ENCODE measurements around the gene DNAJC3.
A peak's percentile ranks its signal among the peaks of the same experiment; 100 is the strongest.

Gene DNAJC3

DNA sequence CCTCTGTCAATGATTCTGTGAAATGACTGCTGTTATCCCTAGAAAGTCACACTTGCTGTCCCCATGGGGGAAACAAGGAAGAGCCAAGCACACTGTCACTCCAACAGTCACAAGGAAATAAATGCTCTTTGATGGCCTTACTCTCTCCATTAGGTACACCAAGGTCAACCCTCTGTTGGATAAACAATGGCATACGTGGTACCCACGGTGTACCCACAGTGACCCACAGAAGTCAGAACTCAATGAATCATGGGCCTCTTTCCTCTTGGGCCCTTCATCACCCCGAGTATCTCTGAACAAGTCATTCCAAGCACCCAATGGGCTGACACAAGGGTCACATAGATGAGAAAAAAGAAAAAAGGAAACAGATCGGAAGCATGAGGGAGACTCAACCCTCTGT is 47.9 kb upstream of the DNAJC3 start:
- TF ChIP-seq EZH2phosphoT487 (IDR thresholded peaks at IDR 0.05; ENCODE audit: borderline replicate concordance): no peak
- TF ChIP-seq, protein P1, sequence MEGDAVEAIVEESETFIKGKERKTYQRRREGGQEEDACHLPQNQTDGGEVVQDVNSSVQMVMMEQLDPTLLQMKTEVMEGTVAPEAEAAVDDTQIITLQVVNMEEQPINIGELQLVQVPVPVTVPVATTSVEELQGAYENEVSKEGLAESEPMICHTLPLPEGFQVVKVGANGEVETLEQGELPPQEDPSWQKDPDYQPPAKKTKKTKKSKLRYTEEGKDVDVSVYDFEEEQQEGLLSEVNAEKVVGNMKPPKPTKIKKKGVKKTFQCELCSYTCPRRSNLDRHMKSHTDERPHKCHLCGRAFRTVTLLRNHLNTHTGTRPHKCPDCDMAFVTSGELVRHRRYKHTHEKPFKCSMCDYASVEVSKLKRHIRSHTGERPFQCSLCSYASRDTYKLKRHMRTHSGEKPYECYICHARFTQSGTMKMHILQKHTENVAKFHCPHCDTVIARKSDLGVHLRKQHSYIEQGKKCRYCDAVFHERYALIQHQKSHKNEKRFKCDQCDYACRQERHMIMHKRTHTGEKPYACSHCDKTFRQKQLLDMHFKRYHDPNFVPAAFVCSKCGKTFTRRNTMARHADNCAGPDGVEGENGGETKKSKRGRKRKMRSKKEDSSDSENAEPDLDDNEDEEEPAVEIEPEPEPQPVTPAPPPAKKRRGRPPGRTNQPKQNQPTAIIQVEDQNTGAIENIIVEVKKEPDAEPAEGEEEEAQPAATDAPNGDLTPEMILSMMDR (conservative IDR thresholded peaks at IDR 0.05; ENCODE audit: low read length): no peak
- Histone ChIP-seq H3K4me3 (ENCODE audit: low read length, poor library complexity, severe bottlenecking) (no peak overlapping the region), H3K27me3 (ENCODE audit: insufficient read depth, low read length, poor library complexity, severe bottlenecking) (no peaks in the 10 kb centered on the region), H3K4me1 (ENCODE audit: insufficient read depth, low read length, poor library complexity, severe bottlenecking) (no peaks in the 10 kb centered on the region), H3K4me2 (ENCODE audit: low read depth, low read length, poor library complexity, severe bottlenecking) (no peak overlapping the region), H2AFZ (ENCODE audit: low read length) (no peak overlapping the region), H4K20me1 (ENCODE audit: insufficient read depth, low read length, poor library complexity, severe bottlenecking) (no peaks in the 10 kb centered on the region), H3K79me2 (ENCODE audit: insufficient read depth, low read length) (no peaks in the 10 kb centered on the region), H3K36me3 (ENCODE audit: insufficient read depth, low read length) (no peaks in the 10 kb centered on the region), H3K9me3 (ENCODE audit: insufficient read depth, low read depth, low read length) (no peaks in the 10 kb centered on the region), H3K9ac (ENCODE audit: low read depth, low read length, poor library complexity, severe bottlenecking) (no peak overlapping the region), H3K9me2 (replicated peaks; ENCODE audit: low read depth, low read length) (no peaks in the 10 kb centered on the region), H3F3A (ENCODE audit: low read depth) (no peaks in the 10 kb centered on the region)

GRCh38 chr13:95630593-95630992 is 46.3 kb upstream of the DNAJC3 start:
- Histone ChIP-seq H3K79me2 (ENCODE audit: insufficient read depth, low read length) (no peaks in the 10 kb centered on the region), H3K4me3 (ENCODE audit: low read length, poor library complexity, severe bottlenecking) (no peak overlapping the region), H3F3A (ENCODE audit: low read depth) (no peaks in the 10 kb centered on the region), H3K4me1 (ENCODE audit: insufficient read depth, low read length, poor library complexity, severe bottlenecking) (no peaks in the 10 kb centered on the region), H3K4me2 (ENCODE audit: low read depth, low read length, poor library complexity, severe bottlenecking) (no peak overlapping the region), H3K9me2 (replicated peaks; ENCODE audit: low read depth, low read length) (no peaks in the 10 kb centered on the region), H2AFZ (ENCODE audit: low read length) (no peak overlapping the region), H4K20me1 (ENCODE audit: insufficient read depth, low read length, poor library complexity, severe bottlenecking) (no peaks in the 10 kb centered on the region), H3K9me3 (ENCODE audit: insufficient read depth, low read depth, low read length) (no peaks in the 10 kb centered on the region), H3K9ac (ENCODE audit: low read depth, low read length, poor library complexity, severe bottlenecking) (no peak overlapping the region), H3K27me3 (ENCODE audit: insufficient read depth, low read length, poor library complexity, severe bottlenecking) (no peaks in the 10 kb centered on the region), H3K36me3 (ENCODE audit: insufficient read depth, low read length) (no peaks in the 10 kb centered on the region)
- TF ChIP-seq, protein P1 (conservative IDR thresholded peaks at IDR 0.05; ENCODE audit: low read length): no peak
- no peak for TF ChIP-seq EZH2phosphoT487 (IDR thresholded peaks at IDR 0.05; ENCODE audit: borderline replicate concordance)

GRCh38 chr13:95636853-95637252 is 40.1 kb upstream of the DNAJC3 start:
- Histone ChIP-seq H3K9me2 (replicated peaks; ENCODE audit: low read depth, low read length) (no peaks in the 10 kb centered on the region), H3K4me1 (ENCODE audit: insufficient read depth, low read length, poor library complexity, severe bottlenecking) (peaks cover 8% of the 10 kb centered on the region), H3F3A (ENCODE audit: low read depth) (no peaks in the 10 kb centered on the region), H3K9me3 (ENCODE audit: insufficient read depth, low read depth, low read length) (no peaks in the 10 kb centered on the region), H2AFZ (ENCODE audit: low read length) (peak overlapping the region; percentile 74; the same call in 1 of the 2 replicates), H3K79me2 (ENCODE audit: insufficient read depth, low read length) (no peaks in the 10 kb centered on the region), H4K20me1 (ENCODE audit: insufficient read depth, low read length, poor library complexity, severe bottlenecking) (no peaks in the 10 kb centered on the region), H3K36me3 (ENCODE audit: insufficient read depth, low read length) (no peaks in the 10 kb centered on the region), H3K4me3 (ENCODE audit: low read length, poor library complexity, severe bottlenecking) (no peak overlapping the region), H3K27me3 (ENCODE audit: insufficient read depth, low read length, poor library complexity, severe bottlenecking) (no peaks in the 10 kb centered on the region), H3K9ac (ENCODE audit: low read depth, low read length, poor library complexity, severe bottlenecking) (no peak overlapping the region), H3K4me2 (ENCODE audit: low read depth, low read length, poor library complexity, severe bottlenecking) (no peak overlapping the region)
- TF ChIP-seq, protein P1 (conservative IDR thresholded peaks at IDR 0.05; ENCODE audit: low read length): no peak
- TF ChIP-seq EZH2phosphoT487 (IDR thresholded peaks at IDR 0.05; ENCODE audit: borderline replicate concordance): no peak
